Glomerular endothelial cell (primary cell): ENCODE data around the gene PHTF2. TPM values are rescaled to one million over a fixed set of nuclear protein-coding genes. Genes with fewer than 3 reads are reported as not detected.
"Not testable (repeated sequence)": the region's sequence is repeated elsewhere in the genome, so short reads cannot be mapped to it uniquely, and the experiment has no call there.

ENCODE experiments used
- DNase-seq: peaks from one replicate; pipeline ENCODE4 v3.0.0-alpha.2; 2011; ENCODE audit warnings: low read depth, low spot score; ENCODE audit errors: extremely low read depth
- total RNA-seq: library from RNA; depleted of rRNA; stranded (reverse); fragments of >200 nt; gene quantifications from 2 replicates; pipeline ENCODE4 v1.2.3, GENCODE V29; 2015

Gene PHTF2
- total RNA-seq, 1 donor from 2014 or later: 13.2 TPM

DNA sequence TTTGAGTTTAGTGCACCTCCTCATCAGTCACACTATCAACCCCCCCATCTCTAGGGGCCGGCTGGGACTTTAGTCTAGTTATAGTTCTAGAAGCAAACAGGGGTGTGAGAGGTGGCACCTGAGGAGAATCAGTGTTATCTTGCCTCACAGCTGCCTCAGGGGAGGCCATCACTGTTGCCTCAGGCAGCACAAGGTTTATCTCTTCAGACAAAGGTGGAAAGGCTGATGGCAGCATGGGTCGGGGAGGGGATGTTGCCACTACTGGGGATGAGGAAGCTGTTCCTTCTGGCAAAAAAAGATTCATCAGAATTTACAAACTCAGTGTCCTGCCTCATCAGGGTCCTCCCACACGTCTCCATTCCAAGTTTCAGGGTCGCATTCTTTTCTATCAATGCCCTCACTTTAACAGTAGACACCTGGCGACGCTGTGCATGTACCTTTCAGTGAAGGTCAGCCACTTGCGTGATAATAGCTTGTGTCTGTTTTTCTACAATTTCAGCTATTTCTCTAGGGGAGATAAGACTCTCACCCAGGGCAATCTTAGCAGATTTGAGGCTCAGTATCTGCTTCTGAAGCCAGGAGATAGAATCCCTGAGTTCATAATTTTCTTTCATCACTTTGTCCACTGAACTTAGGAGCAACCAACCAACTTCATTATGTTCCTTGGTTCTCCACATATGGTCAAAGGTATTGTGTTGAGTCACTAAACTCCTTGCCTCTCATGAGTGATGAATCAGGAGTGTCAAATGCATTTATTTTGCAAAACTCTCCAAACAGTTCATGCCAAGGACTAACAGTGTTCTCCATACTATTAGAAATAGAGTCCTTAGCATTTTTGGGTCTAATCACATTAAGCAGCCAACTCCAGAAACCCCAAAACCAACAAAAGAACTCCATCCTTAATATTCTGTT lies 75.1 kb downstream of the PHTF2 start:
- not testable (repeated sequence) for DNase-seq

DNA sequence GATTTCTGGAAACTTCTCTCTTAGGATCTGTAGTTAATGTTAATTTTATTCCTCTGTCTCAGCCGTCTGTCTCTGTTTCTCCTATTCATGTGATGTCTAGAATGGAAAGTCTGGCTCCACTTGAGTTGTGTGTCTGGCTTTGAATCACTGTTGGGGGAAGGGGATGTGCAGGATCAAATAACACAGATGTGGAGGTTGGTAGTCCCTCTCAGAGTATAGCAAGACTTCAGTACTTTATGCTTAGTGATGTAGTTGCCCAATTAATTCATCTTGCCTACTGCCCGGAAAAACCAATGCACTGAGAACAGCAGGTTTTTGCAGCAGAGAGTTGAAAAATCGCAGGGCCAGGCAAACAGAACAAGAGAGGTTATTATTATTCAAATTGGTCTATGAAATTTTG lies 79.2 kb downstream of the PHTF2 start:
- DNase-seq: no peak

DNA sequence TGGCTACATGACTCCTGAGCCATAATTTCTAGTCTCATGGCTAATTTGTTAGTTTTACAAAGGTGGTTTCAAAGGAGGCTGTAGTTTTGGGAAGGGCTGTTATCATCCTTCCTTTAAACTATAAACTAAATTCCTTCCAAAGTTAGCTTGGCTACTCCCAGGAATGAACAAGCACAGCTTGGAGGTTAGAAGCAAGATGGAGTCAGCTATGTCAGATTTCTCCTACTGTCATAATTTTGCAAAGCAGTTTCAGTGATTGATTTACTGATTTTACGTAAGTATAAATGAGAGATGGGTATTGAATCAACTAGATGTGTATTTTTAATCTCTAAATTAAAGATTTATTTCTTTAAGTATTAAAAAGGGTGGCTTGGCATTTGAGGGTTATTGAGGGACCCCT lies 79.9 kb downstream of the PHTF2 start:
- DNase-seq: no peak

DNA sequence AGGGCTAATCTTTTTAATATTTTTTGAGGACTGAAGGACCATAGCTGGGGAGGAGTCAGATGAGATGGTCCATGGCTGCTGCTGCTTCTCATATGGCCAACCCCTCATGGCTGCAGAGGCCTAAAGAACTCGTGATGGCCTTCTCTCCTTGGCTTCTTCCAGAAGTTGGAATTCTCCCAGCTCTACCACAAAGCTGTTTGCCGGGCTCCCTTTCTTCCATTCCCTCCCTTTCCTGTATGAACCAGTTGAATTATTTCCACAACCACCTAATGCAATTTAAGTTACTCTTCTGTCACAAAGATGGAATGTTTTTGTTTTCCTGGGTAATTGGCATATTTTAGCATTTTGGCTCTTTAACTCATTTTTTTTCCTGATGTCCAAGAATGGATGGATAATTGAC lies 80.7 kb downstream of the PHTF2 start:
- no peak for DNase-seq

DNA sequence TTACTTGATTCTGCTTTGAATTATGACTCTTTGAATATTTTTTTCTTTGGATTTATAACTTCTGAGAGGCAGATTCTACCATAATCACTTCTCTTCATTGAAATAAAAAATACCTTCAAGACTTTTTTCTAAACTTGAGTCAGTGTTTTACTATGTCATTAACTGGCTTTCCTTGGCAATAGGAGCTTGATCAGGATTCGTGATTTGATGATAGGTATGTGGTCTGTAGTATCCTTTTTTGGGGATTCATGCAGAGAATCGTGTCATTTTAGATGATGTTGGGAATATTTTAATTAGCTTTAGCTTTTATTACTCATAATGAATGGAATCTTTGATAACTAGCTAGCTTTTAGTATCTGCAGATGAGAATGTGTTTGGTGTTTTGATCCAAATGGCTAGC lies 83.3 kb downstream of the PHTF2 start:
- DNase-seq: no peak

DNA sequence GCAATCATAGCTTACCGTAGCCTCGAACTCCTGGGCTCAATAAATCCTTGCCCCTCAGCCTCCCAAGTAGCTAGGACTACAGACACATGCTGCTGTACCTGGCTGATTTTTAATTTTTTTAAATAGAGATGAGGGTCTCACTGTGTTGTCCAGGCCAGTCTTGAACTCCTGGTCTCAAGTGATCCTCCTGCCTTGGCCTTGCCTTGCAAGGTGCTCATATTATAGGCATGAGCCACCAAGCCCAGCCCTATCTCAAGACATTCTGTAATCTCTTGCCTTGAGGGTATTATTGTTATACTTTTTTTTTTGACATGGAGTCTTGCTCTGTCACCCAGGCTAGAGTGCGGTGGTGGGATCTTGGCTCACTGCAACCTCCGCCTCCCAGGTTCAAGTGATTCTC lies 86.6 kb downstream of the PHTF2 start:
- no peak for DNase-seq

DNA sequence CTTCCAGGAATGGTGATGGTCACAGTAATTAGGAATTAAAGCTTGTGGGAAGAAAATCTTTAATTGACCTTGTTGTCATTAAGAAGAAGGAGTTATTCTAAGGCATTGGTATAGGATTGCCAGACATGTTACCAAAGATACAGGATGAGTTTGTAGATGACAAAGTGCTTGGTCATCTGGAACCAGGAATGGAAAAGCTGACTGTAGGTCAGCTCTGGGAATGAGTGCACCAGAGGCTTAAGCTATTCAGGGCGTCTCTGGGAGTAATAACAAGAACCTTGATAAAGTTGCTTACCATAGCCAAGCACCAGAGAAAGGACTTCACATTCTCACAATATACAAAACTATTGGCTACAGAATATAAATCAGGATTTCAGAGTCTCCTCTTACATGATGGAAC lies 89.0 kb downstream of the PHTF2 start:
- no peak for DNase-seq

DNA sequence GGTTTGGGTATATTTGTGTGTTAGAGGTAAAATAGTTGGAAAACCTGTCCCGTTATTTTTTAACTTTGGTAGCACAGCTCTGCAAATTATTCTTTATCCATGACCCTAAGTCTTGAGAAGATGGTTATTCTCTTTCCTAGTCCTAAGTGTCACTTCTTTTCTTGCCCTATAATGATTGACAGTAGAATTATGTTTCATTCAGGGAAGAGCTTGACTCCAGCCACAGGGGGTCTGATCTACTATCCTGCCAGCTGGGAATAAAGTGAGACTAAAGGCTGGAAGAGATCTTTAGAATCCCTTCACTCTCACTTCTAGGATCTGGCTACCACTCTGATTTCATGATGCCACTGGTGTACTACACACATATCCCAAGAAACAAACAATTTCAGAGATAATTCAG lies 90.4 kb downstream of the PHTF2 start:
- no peak for DNase-seq

DNA sequence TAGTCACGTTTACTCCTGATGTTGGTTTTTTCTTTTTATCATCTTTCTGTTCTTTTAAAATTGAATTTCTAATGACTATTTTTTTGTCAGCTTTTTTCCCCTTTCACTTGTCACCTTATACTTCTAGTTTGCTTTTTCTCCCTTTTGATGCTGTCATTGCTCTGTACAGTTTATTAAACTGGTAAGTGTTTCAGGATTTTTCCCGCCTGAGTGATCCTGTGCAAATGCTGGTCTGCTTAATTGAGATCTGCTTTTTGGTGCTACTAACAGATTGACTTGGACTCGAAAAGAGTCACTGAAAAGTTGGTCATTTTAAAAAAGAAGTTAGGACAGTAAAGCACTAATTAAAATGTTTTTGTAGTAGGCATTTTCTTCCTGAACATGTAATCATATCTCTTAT lies 95.2 kb downstream of the PHTF2 start:
- no peak for DNase-seq

DNA sequence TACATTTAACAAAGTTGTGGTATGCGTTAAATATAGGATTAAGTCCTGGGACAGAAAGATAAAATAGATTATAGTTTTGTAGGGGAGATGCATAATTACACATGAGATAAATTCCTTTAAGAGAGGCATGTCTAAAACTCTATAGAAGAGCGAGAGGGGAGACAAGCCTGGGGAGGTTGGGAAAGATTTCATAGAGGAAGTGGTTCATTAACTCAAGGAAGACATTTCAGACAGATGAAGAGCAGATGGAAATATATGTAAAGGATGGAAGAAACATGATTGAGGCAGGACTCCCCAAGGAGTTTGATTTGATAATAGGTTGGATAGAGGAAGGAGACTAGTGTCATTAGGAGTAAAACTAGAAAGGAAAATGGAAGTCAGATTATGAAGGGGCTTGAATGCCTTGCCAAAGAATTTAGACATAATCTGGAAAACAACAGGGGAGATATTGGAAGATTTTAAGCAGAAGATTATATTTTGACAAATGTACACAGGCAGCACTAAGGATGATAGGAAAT lies 96.1 kb downstream of the PHTF2 start:
- no peak for DNase-seq

DNA sequence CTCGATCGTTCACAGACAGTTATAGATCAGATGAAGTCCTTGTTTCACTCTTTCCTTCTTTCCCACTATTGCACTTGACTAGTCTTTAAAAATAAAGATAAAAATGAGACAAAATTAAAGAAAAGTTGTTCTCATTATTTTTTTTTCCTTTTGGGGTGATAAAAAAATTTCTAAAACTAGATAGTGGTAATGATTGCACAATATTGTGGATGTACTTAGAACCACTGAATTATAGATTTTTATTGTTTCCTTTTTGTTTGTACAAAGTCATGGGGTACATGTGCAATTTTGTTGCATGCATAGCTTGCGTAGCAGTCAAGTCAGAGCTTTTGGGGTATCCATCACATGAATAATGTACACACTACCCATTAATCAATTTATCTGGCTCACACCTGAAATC lies 97.3 kb downstream of the PHTF2 start:
- no peak for DNase-seq

DNA sequence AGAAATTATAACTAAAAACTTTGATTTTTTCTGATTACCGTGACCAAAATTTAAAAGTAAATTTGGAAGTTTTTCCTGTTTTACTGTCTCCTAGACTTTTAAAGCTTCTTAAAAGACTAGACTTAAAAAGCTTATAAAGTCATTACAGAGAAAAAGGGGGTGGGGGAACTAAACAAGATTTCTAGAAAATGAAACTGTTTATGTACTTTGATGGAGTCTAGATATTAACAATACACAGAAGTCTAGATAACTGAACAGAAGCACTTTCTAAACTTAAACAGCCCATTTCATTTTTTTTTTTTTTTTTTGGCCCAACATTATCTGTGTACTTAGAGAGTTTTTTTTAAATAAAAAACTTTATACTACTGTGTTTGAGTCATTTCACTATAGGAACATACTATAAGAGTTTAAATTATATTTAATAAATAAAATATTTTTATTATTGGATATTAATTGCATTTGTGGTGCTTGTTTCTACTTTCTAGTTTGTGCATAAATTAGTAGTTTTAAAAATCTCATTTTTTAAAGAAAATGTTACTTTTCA lies 98.5 kb downstream of the PHTF2 start:
- no peak for DNase-seq

DNA sequence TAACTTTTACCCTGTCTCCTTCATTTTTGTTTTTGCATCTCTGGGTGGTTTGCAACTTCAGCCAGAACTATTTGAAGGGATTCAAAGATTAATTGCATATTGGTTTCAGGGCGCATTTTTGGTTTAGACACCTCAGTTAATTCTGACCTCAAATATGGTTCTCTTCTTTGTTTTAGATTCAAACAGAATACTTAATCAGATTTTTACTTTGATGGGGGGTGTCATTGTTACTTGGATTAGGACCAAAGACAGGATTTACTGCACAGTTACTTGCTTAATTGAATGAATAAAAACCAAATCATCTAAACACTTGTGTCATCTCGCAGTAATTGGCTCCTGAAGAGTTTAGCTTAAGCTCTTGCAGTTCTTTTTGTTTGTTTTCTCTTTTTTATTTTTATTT lies 100.9 kb downstream of the PHTF2 start:
- no peak for DNase-seq

DNA sequence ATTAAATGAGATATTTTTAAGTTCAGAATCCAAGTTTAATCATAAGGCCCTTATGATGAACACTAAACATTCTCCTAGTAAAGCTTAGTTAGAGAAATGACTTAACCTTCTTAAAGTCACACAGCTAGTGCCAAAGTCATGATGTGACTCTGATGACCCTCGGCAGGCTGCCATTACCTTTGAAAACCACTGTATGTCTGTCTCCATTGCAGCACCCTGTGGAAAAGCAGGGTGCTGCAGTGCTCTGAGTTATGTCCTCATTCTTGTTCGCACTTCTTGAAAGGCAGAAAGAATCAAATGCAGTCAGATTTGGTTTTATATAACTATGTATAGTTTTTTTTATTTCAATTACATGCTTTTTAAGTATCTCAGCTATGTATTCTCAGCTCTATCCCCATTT lies 105.0 kb downstream of the PHTF2 start:
- no peak for DNase-seq

DNA sequence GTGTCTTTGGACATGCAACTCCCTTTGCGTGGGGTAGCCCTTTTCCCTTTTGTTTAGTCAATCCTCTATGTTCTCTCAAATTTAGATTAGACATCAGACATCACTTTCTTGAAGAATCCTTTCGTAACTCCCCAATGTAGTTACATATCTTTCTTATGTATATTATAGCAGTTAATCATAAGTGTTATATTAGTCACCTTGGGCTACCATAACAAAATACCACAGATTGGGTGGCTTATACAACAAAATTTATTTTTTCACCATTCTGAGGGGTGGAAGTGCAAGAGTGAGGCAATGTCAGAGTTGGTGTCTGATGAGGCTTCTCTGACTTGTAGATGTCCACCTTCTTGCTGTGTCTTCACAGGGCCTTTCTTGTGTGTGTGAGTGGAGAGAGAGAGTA lies 105.7 kb downstream of the PHTF2 start:
- DNase-seq: no peak

DNA sequence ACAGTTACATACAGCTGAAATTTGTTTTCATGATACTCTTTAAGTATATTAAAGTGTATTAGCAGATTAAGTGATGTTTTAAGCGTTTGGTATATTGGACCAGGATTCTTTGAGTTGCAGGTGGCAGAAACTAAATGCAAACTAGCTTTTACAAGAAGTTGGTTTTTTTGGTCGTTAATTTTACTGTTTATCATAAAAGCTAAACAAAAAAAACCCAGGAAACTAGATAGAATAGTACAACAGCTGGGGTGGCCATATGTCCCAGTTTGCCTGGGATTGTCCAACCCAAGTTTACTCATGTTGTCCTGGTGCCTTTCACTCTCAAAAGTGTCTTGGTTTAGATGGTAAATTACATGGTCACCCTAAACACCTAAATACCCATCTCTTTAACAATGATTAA lies 108.7 kb downstream of the PHTF2 start:
- no peak for DNase-seq

DNA sequence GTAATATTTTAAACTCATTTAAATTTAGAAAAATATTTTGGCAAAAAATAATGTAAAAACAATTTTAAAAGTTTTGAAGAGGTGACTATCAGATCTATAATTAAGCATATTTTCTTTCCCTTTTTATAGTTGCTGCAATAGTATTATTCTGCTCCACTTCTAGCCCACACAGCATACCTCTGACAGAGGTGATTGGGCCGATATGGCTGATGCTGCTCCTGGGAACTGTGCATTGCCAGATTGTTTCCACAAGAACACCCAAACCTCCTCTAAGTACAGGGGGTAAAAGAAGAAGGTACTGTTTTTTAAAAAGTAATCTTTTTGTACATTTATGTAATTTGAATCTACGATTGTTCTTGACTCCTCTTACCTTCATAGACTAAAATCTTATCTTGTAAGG lies 110.1 kb downstream of the PHTF2 start:
- DNase-seq: no peak

DNA sequence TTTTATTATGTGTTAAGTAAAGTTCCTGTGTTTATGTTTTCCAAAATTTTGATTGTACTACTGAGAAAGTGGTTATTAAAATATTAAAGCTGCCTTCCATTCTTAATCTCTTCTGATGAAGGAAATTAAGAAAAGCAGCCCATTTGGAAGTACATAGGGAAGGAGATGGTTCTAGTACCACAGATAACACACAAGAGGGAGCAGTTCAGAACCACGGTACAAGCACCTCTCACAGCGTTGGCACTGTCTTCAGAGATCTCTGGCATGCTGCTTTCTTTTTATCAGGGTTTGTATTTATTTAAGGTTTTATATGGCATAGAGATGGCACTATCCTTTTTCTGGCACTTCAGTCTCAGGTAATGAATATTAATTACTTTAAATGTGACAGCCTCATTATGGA lies 111.6 kb downstream of the PHTF2 start:
- no peak for DNase-seq

DNA sequence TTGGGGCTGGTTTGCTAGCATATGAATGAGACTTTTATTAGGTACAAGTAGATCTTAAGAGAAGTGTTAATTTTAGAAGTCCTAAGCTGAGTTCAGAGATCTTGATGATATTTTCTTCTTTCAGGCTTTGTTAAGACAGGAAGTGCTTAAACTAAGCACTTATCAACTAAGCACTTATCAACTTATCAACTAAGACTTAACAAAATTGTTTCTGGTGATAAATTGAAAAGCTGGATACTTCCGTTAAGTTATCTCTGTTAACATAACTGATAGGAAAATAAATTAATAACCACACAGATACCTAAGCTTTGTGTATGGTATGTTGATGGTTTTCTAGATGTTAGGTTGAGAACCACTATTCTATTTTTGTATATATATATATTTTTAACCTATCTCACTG lies 113.7 kb downstream of the PHTF2 start:
- DNase-seq: no peak

DNA sequence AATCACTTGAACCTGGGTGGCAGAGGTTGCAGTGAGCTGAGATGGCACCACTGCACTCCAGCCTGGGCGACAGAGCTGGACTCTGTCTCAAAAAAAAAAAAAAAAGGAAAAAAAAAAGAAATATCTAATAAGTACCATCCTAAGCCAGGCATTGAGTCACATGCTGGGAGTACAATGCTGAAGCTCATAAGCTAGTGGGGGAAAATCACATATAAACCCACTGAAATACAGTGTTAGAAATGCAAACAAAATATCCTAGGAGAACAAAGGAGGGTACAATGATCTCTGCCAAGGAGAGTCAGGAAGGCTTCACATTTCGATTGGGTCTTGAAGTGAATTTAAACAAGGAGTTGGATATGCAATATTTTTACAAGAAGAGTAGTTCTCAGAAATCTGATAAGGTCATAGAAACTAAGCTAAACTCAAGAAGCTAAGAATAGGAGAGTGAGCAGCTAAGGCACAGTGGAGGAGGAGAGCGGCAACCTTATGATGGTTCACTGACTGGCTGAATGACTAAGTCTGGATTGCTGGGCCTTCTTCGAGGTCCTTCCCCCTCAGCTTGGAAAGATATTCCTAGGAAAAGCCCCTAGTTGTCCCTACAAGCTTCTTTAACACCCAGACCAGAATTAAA lies 115.5 kb downstream of the PHTF2 start:
- no peak for DNase-seq

DNA sequence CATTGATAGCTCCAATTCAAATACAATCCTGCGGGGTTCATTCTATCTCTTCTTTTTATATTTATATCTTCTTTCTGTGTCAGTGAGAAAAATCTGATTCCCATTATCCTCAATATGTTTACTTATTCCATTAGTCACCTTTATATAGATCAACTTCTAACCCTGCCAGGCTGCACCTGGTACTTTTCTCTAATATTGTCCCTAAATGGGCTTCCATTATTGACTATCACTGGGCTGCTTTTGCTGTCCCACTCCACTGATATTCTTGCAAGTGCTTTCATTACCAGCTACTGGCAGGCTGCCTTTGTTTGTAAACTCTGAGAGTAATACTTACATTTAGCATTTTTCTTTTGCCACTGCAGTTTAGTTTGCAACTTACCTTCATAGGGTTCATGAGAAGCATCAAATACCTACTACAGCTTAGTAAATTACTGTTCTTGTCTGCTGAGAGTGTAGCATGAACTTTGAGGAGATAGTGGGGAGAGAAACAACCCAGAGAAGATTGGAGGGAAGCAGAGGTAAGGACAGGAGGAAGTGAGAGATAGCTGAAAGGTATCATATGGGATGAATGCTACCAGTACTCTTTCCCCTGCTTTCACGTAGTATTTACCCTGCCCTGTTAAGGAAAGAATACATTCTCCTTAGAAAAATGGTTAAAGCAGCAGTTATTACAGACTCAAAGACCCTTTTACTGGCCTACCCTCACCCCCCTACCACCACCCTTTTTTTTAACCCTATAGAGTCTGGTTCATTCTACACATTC lies 119.1 kb downstream of the PHTF2 start:
- no peak for DNase-seq
